ENCODE results near the gene TCEANC2.
"Not testable (repeated sequence)": the region's sequence is repeated elsewhere in the genome, so short reads cannot be mapped to it uniquely, and the experiment has no call there.

The TCEANC2 gene

DNA sequence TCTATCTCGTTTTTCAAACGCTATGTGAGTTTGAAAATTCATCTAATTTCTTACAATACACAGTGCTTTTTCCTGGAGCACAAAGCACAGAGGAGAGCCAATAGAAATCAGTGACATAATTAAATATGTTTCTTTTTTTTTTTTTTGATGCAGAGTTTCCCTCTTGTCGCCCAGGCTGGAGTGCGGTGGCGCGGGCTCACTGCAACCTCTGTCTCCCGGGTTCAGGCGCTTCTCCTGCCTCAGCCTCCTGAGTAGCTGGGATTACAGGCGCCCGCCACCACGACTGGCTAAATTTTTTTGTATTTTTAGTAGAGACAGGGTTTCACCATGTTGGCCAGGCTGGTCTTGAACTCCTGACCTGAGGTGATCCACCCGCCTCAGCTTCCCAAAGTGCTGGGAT is 3.0 kb upstream of the TCEANC2 start:
- not testable (repeated sequence) for H3K4me3 Mint-ChIP-seq, H3K9me3 Mint-ChIP-seq
- H3K4me1 Mint-ChIP-seq (ENCODE audit: low read depth), result peaks cover 36% of the 10 kb centered on the region

DNA sequence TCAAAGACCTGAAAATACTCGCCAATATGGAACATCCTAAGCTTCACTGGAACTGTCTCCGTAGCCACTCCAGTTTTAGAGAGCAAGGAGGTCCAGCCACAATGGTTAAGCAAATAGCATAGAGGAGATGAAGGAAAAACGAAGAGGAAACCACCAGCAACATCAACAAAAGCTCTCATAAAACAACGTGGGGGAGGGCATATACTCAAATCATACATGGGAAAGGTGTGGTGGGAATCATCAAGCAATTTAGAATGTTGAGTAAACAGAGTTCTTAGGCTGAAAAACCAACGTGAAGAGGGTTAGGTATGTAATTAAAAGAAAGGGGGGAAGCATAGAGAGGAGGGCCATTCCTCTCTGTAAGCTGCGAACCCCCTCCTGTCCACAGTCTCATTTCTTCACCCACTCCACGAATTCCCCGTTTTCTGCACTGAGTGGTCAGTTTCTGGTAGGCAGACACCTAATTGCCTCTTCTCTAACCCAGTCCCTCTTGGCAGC is 1.4 kb upstream of the TCEANC2 start:
- Mint-ChIP-seq H3K36me3 (ENCODE audit: low read depth) (peaks cover 14% of the 10 kb centered on the region), H3K27me3 (no peaks in the 10 kb centered on the region), H3K27ac (no peak overlapping the region), H3K9me3 (no peaks in the 10 kb centered on the region), H3K4me1 (ENCODE audit: low read depth) (peaks cover 45% of the 10 kb centered on the region), H3K4me3 (no peak overlapping the region)

More for the DNA sequence above, 3.0 kb upstream of the TCEANC2 start:
- not testable (repeated sequence) for H3K27me3 Mint-ChIP-seq; H3K27ac Mint-ChIP-seq; H3K36me3 Mint-ChIP-seq (ENCODE audit: low read depth)

DNA sequence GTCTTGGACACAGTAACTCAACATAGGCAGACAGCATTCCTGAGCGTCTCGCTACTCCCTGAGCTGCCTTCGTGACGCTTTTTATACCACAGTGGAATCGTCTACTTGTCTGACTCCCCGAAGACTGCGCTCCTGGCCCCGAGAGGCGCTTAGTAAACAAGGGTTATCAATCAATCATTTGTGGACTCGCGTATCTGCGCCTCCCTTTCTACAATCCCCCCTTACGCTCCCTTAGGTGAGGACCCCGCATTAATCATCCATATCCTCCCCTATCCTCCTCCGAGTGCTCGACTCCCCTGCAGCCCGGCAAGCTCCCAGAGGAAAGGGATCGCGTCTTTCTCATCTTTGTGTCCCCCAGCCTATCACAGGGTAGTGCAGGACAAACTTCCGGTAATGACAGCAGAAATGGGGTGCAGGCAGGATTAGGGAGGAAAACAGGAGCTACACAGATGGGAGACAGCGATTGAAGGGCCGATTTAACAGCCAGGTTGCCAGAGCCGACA is 926 bp upstream of the TCEANC2 start:
- Mint-ChIP-seq H3K27ac (no peak overlapping the region), H3K4me1 (ENCODE audit: low read depth) (peaks cover 42% of the 10 kb centered on the region), H3K36me3 (ENCODE audit: low read depth) (peaks cover 19% of the 10 kb centered on the region), H3K4me3 (no peak overlapping the region), H3K27me3 (no peaks in the 10 kb centered on the region), H3K9me3 (no peaks in the 10 kb centered on the region)

DNA sequence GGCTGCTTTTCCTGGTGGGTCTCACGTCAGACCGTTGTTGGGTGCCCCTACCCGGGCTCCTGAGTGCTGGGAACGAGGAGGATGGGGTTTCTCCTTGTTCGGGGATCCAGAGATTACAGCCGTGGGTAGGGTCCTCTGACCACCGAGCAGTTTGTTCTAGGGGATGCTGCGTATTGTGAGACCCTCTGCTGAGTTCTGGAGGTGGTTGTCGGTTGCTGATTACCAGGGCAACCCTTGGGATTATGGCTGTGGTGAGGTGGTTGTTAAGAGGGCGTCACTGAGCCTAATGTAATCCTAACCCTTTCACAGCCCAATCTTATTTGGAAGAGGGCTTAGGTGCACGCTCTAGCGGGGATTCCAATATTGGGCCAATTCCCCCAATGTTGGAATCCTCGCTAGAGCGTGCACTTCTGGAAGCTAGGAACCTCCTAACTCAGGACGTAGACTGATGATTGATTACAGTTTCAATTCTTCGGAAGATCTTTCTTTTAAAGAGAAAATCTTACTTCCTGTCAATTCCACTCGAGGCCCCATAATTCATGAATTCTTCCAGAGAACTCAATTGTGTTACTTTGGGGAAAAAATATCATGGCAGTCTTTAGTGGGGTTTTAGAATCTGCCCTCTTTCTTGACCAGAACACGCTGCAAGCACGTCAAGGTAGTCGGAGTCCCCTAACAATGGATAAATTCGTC is 483 bp downstream of the TCEANC2 start:
- Mint-ChIP-seq H3K4me1 (ENCODE audit: low read depth) (peaks cover 38% of the 10 kb centered on the region), H3K27me3 (no peaks in the 10 kb centered on the region), H3K9me3 (no peaks in the 10 kb centered on the region), H3K27ac (no peak overlapping the region), H3K36me3 (ENCODE audit: low read depth) (peaks cover 32% of the 10 kb centered on the region), H3K4me3 (no peak overlapping the region)

DNA sequence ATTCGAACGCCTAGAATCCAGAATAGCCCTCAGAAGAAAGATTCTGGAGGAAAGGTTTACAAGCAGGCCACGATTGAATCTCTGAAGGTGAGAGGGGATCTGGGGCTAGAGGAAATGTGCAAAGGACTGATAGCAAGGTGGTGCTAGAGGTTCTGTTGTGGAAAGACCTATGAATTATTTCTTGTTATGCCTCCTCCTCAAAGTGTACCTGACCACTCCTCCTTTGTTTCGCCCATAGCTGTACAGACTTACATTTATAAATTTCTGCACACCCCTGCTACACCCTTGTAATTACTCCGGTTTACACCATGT is 986 bp downstream of the TCEANC2 start:
- Mint-ChIP-seq H3K27me3 (no peaks in the 10 kb centered on the region), H3K4me1 (ENCODE audit: low read depth) (peaks cover 36% of the 10 kb centered on the region), H3K27ac (no peak overlapping the region), H3K4me3 (no peak overlapping the region), H3K9me3 (no peaks in the 10 kb centered on the region), H3K36me3 (ENCODE audit: low read depth) (peaks cover 37% of the 10 kb centered on the region)

DNA sequence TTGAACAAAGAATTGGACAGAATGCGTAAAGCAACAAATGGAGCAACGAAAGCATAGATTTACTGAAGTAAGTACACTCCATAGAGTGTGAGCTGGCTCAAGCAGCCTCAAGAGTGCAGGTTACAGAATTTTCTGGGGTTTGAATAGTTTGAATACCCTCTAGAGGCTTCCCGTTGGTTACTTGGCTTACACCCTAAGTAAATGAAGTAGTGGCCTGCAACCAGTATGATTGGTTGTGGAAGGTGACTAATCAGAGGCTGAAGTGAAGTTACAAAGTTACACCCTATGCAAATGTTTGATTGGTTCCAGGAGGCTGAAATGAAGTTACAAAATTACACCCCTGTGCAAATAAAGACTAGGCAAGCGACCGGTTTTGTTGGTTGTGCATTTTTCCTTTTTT is 10.9 kb downstream of the TCEANC2 start:
- H3K4me1 Mint-ChIP-seq (ENCODE audit: low read depth), result no peaks in the 10 kb centered on the region
- H3K9me3 Mint-ChIP-seq, result no peaks in the 10 kb centered on the region
- H3K4me3 Mint-ChIP-seq, result no peak overlapping the region
- H3K27ac Mint-ChIP-seq, result no peak overlapping the region
- peaks cover 10% of the 10 kb centered on the region for H3K36me3 Mint-ChIP-seq (ENCODE audit: low read depth)
- H3K27me3 Mint-ChIP-seq, result no peaks in the 10 kb centered on the region

DNA sequence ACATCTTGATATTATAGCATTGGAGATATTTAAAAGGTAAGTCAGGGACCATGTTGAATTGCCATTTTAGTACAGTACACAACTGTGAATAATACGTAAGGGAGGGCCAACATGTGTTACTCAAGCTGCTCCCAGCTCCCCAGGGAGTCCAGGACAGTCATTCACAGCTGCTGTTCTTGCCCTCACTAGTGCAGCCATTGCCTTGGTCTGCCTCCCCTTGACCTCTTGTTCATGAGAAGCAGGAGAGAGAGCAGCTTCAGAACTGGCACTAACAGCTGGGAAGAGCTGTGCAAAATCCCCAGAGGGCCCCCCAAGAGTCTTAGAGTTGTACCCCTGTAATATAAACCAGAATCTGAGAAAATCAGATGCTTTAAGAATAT is 16.4 kb downstream of the TCEANC2 start:
- Mint-ChIP-seq H3K4me3 (no peak overlapping the region), H3K27me3 (no peaks in the 10 kb centered on the region), H3K9me3 (no peaks in the 10 kb centered on the region), H3K36me3 (ENCODE audit: low read depth) (peaks cover 13% of the 10 kb centered on the region), H3K27ac (no peak overlapping the region), H3K4me1 (ENCODE audit: low read depth) (no peaks in the 10 kb centered on the region)

DNA sequence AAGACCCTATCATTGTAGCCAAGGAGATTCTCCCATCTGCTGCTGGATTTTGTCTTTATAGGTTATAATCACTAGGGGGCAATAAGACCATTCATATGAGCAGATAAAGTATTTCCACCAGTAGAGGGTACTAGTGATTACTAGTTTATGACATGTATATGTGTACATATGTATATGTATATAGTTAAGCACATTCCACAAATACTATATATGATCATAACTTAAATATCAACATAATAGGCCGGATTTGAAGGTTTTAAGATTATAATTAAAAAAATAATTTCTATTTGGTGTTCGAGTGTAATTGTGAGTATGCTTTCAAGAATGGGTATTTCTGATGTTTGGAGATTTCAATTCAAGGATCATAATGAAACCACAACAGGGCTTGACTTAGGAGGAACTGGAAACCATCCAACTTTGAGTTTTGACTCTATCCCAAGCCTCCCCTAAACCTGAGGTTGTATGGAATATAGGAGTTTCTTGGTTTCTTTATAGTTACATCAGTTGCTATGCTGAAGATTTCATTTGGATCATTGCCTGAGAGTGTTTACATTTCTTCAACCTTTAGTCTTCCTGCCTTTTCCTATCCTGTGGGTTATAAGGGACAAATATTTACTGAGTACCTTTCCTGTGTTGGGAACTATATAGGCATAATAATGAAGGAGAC is 16.9 kb downstream of the TCEANC2 start:
- Mint-ChIP-seq H3K4me3 (no peak overlapping the region), H3K4me1 (ENCODE audit: low read depth) (no peaks in the 10 kb centered on the region), H3K9me3 (no peaks in the 10 kb centered on the region), H3K27me3 (no peaks in the 10 kb centered on the region), H3K27ac (no peak overlapping the region), H3K36me3 (ENCODE audit: low read depth) (peaks cover 13% of the 10 kb centered on the region)

DNA sequence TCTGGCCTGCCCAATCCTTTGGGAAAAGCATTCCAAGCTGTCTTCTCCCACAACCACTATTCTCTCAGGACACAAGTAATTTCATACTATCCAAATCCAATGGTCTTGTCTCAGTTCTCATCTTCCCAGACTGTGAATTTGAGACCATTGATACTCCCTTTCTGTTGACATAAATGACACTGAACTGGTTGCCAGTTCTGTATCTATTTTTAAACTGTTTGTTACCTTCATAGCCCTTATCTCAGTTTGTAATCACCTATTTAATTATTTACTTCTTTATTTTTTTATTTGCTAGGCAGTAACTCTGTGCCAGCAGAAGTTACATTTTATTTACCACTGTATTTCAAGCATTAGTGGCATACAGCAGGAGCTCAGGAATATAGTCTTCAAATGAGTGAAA is 24.0 kb downstream of the TCEANC2 start:
- Mint-ChIP-seq H3K36me3 (ENCODE audit: low read depth) (no peaks in the 10 kb centered on the region), H3K9me3 (no peaks in the 10 kb centered on the region), H3K27ac (no peak overlapping the region), H3K4me3 (no peak overlapping the region), H3K27me3 (no peaks in the 10 kb centered on the region), H3K4me1 (ENCODE audit: low read depth) (peaks cover 16% of the 10 kb centered on the region)

DNA sequence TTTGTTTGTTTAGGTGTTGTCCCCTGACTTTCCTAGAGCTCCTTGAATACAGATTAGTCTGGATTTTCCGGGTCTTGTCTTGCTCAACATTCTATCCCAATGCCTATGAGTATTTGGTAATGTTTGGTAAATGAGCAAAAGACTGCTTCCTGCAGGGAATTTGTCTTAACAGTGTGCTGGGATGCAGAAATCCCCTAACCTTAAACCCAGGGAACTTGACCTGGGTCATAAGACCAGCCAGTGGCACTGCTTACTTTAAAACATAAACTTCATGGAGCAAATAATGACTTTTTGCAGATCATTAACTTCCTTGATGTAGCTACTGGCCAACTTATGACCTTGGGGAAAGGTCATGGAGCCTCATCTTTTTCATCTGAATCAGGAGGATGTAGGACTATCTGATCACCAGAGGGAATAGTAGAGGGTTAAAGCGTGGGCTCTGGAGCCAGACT is 27.2 kb downstream of the TCEANC2 start:
- Mint-ChIP-seq H3K9me3 (no peaks in the 10 kb centered on the region), H3K4me1 (ENCODE audit: low read depth) (peaks cover 16% of the 10 kb centered on the region), H3K36me3 (ENCODE audit: low read depth) (no peaks in the 10 kb centered on the region), H3K4me3 (no peak overlapping the region), H3K27me3 (no peaks in the 10 kb centered on the region), H3K27ac (no peak overlapping the region)

DNA sequence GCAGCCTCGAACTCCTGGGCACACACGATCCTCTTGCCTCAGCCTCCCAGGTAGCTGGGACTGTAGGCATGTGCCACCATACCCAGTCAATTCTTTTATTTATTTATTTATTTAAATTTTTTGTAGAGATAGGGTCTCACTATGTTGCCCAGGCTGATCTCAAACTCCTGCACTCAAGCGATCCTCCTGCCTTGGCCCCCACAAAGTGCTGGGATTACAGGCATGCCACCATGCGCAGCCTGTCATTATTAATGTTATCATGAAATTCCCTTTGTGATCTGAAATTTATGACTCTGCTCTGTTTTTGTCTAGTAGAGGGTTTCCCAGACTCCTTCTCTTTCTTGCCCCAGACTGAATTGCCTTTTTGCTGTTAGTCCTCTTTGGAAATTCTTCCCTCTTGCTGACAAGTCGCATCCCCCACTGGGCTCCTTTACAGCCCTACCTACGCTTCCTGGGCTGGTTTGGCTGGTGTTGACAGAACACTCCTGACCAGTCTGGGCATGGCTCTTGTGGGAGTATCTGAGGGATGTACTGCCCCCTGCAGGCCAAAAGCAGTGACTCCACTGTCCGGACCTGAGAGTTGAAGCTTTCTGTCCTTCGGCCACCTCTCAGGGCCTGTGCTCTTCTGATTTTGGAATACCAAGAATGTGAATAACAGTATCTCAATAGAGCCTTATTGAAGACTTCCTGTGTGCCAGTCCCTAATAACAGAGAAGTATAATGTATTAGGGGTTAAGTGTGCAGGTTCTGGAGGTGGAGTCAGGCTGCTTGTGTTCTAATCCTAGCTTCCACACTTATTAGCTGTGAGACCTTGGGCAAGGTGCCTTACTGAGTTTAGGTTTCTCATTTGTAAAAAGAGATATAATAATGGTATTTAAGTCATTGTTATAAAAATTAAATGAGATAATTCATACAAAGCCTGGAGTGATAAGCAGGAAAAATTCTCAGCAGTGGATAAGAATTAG is 28.2 kb downstream of the TCEANC2 start:
- Mint-ChIP-seq H3K4me1 (ENCODE audit: low read depth) (peaks cover 16% of the 10 kb centered on the region), H3K36me3 (ENCODE audit: low read depth) (no peaks in the 10 kb centered on the region), H3K4me3 (no peak overlapping the region), H3K9me3 (no peaks in the 10 kb centered on the region), H3K27ac (peak overlapping the region; percentile 32), H3K27me3 (no peaks in the 10 kb centered on the region)

DNA sequence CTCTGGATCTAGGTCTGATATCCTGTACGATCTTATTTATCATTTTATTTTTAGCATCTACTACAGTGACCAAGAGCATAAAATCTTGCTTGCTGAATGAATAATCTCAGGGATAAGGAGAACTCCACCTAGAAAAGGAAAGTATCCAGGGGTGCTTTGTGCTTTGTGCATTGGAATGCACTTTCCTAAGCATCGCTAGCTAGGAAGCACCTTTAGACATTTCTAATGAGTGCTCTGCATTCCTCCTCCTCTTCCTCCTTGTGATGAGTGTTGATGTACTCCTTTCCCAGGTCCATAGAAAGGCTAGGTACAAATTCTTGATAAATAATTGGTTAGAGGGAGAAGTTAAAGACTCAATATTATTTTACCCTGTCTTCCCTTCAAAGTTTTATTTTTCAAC is 31.4 kb downstream of the TCEANC2 start:
- Mint-ChIP-seq H3K9me3 (no peaks in the 10 kb centered on the region), H3K27me3 (no peaks in the 10 kb centered on the region), H3K36me3 (ENCODE audit: low read depth) (peaks cover 3% of the 10 kb centered on the region), H3K4me3 (no peak overlapping the region), H3K27ac (no peak overlapping the region), H3K4me1 (ENCODE audit: low read depth) (peaks cover 3% of the 10 kb centered on the region)

DNA sequence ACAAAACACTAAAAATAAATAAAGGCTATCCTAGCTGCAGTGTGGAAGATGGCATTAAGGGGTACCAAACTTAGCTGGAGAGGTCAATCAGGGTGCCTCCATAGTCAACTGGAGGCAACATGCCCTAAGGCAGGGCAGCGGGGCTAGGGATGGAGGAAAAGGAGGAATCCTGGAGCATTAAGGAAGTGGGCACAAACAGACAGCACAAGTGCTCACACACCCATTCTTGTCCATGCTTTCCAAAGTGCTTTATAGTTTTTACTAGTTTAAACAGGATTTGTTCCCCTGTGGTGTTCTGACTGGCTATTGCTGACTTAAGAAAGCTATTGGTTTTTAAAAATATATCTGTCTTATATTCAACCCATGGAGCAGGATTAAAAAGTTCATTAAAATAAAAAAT is 33.3 kb downstream of the TCEANC2 start:
- no peak overlapping the region for H3K27ac Mint-ChIP-seq
- no peaks in the 10 kb centered on the region for H3K9me3 Mint-ChIP-seq
- H3K27me3 Mint-ChIP-seq, result no peaks in the 10 kb centered on the region
- H3K36me3 Mint-ChIP-seq (ENCODE audit: low read depth), result peaks cover 3% of the 10 kb centered on the region
- H3K4me3 Mint-ChIP-seq, result no peak overlapping the region
- H3K4me1 Mint-ChIP-seq (ENCODE audit: low read depth), result no peaks in the 10 kb centered on the region

DNA sequence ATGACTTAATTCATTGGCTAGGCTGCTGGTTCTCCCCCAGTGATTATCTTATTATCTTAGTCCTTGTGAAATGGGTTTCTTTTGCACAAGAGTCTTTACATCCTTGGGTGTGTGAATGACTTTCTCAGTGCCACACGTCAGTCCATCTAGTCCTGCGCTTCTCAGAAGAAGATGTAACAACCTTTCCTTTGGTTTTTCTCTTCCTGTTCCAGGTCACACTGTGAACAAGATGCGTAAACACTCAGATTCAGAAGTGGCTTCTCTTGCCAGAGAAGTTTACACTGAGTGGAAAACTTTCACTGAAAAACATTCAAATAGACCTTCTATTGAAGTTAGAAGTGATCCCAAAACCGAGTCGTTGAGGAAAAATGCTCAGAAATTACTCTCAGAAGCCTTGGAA is 35.0 kb downstream of the TCEANC2 start:
- no peaks in the 10 kb centered on the region for H3K9me3 Mint-ChIP-seq

DNA sequence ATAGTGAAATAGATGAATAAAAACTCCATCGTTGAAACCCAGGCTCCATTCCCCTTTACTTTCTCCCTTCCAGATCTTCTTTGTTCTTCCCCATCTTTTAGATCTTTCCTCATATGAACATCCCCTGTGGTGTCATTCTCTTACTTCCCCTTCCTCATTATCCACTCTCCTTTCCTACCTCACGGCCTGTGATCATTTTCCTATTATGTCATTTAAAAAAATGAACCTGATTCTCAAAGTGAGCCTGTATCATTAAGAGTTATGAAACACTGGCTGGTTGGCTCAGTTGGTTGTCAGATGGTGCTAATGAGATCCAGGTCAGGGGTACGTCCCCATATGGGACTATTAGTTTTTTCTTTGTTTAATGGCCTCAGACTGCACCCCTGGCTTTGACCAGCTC is 38.3 kb downstream of the TCEANC2 start:
- H3K36me3 Mint-ChIP-seq (ENCODE audit: low read depth), result peaks cover 28% of the 10 kb centered on the region
- no peak overlapping the region for H3K4me3 Mint-ChIP-seq

More for the DNA sequence above, 35.0 kb downstream of the TCEANC2 start:
- no peaks in the 10 kb centered on the region for H3K4me1 Mint-ChIP-seq (ENCODE audit: low read depth)
- peaks cover 4% of the 10 kb centered on the region for H3K36me3 Mint-ChIP-seq (ENCODE audit: low read depth)
- H3K27me3 Mint-ChIP-seq, result no peaks in the 10 kb centered on the region
- H3K4me3 Mint-ChIP-seq, result no peak overlapping the region
- no peak overlapping the region for H3K27ac Mint-ChIP-seq

More for the DNA sequence above, 38.3 kb downstream of the TCEANC2 start:
- H3K4me1 Mint-ChIP-seq (ENCODE audit: low read depth), result no peaks in the 10 kb centered on the region
- H3K27ac Mint-ChIP-seq, result no peak overlapping the region
- H3K27me3 Mint-ChIP-seq, result no peaks in the 10 kb centered on the region
- no peaks in the 10 kb centered on the region for H3K9me3 Mint-ChIP-seq
